Mammary epithelial cell (primary cell): Measurements from ENCODE around the gene HERC3.

Experiments
- EZH2 ChIP-seq: IDR thresholded peaks from 2 replicates; pipeline ENCODE4 v1.6.1; 2012; ENCODE audit warnings: low read length, inconsistent platforms, borderline replicate concordance
- TF ChIP-seq, protein P1 (sequence below), 2 donors: IDR thresholded peaks in 1 of 2; conservative IDR thresholded peaks in 1 of 2; 2 replicates each; pipeline ENCODE4 v1.5.1; 2011 to 2012; ENCODE audit warnings: inconsistent platforms in 2 of 2, low read length in 2 of 2, mild to moderate bottlenecking in 2 of 2, control low read depth in 1 of 2, low read depth in 1 of 2; ENCODE audit not compliant: insufficient read depth in 1 of 2; ENCODE audit errors: extremely low read depth in 1 of 2

DNA sequence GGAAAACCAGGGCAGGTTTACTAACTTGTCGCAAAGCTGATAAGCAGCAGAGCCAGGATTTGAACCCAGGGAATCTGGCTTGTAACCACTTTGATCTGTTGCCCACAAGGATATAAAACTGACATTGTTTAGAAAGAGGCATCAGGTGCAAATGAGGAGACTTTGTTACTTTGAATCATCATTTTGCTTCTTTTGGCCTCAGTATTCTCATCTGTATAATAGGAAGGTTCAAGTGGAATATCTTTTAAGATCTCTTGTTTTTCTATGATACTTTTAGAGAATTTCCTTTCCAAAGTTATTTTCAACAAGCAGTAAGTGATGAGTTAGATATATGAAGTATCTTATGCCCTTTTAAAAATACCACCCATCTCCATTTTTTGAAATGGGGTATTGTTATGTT is 163.2 kb downstream of the HERC3 start:
- no peak for TF ChIP-seq EZH2
- TF ChIP-seq, protein P1, sequence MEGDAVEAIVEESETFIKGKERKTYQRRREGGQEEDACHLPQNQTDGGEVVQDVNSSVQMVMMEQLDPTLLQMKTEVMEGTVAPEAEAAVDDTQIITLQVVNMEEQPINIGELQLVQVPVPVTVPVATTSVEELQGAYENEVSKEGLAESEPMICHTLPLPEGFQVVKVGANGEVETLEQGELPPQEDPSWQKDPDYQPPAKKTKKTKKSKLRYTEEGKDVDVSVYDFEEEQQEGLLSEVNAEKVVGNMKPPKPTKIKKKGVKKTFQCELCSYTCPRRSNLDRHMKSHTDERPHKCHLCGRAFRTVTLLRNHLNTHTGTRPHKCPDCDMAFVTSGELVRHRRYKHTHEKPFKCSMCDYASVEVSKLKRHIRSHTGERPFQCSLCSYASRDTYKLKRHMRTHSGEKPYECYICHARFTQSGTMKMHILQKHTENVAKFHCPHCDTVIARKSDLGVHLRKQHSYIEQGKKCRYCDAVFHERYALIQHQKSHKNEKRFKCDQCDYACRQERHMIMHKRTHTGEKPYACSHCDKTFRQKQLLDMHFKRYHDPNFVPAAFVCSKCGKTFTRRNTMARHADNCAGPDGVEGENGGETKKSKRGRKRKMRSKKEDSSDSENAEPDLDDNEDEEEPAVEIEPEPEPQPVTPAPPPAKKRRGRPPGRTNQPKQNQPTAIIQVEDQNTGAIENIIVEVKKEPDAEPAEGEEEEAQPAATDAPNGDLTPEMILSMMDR (conservative IDR thresholded peaks at IDR 0.05 in 1 of 2, IDR thresholded peaks at IDR 0.05 in 1 of 2; ENCODE audit: extremely low read depth in 1 of 2, insufficient read depth in 1 of 2, low read depth in 1 of 2, low read length in 2 of 2) = no peak
